Amygdala (tissue), 56 donors: Measurements from ENCODE around the gene BBS12.
"Not testable (repeated sequence)": the region's sequence is repeated elsewhere in the genome, so short reads cannot be mapped to it uniquely, and the experiment has no call there.

Experiments used
- DNase-seq, 56 donors: peaks; one replicate each; lab custom pipeline; 2025; lab: John Stamatoyannopoulos, UW

Gene BBS12

GRCh38 chr4:122764071-122764820 is 31.7 kb downstream of the BBS12 start:
- DNase-seq, result no peak

DNA sequence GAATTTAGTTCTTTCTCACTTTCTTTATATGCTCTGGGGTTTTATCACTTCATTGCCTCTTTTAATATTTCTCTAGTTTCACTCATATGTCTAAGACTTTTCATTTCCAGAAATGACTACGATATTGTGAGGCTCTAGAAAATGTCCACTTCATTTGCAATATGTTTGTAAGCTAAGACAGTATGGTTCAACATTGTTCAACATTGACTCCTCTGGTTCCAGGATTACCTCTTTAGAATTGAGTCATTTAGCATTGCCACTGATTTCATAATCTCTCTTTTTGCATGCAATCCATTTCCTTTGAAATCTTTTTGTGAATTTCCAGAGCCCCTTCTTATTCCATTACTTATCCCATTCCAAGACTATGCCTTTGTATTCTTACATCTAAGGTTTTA is 32.3 kb downstream of the BBS12 start:
- no peak for DNase-seq

DNA sequence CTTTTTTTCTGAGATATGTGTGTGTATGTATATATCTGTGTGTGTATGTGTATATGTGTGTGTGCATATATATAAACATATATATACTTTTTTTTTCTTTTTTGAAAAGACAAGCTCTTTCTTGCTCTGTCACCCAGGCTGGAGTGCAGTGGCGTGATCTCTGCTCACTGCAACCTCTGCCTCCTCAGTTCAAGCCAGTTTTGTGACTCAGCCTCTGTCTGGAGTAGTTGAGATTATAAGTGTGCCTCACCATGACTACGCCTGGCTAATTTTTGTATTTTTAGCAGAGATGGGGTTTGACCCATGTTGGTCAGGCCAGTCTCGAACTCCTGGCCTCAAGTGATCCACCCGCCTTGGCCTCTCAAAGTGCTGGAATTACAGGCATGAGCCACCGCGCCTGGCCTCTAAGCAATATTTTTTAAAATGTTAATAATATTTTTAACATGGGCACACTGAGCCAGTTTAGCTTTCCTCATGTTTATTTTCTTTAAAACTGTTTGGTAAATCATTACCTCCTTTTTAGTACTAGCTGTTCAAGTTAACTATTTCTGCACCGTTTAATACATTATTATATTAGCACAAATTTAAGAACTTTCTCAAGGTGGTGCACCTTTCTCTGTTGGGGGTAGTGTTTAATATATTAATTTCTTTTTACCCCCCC is 33.3 kb downstream of the BBS12 start:
- DNase-seq, result no peak

DNA sequence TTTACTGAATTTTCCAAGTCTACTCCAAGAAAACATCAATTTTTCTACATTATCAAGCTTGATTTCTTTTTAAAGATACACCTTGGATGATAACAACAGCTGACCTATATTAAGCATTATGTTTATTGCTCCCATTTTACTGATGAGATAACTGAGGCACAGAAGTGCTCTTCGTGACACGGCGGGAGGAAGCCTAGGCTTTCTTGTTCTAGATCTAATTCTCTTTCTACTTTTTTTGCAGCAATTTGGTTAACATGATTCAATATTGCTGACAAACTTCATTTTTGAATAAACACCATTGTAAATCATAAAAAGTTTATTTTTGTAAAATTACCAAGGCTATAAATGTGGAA is 33.8 kb downstream of the BBS12 start:
- no peak for DNase-seq

GRCh38 chr4:122766950-122767349 is 34.4 kb downstream of the BBS12 start:
- DNase-seq, result no peak

DNA sequence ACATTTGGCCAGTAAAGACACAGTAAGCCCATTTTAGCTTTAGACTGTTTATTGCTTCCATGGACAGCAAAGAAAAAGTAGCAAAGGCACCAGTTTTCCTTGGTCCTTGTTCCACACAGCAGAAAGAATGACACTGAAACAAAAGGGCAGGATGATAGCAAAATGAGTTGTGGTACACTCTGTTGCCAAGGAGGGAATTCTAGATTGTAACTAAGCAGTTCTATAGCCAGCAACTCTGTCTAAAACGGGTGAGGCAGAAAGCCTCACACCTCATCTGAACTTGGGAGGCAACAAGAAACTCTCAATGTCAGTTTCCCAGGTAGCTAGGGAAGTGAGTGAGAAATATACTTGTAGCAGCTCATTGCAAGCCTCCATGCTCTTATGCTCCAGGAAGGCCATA is 39.2 kb downstream of the BBS12 start:
- no peak for DNase-seq

DNA sequence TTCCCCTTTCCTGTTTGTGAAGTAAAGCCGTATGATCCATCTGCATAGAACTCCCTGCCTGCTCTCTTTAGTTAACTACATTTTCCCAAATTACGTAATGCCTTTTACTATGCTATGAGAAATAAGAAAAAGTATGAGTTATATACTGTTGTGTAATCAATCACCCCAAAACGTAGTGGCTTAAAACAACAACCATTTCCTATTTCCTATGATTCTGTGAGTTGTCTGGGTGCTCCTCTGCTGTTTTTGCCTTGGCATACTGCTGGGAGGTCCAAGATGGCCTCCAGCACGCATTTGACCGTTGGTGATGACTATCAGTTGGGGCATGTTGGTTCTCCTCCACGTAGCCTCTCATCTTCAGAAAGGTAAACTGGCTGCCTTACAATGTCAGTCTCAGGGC is 39.8 kb downstream of the BBS12 start:
- DNase-seq, result no peak

- DNase-seq, result no peak
Observed at GRCh38 chr4:122772986-122773385, 40.5 kb downstream of the BBS12 start.

- DNase-seq, result no peak
Observed at GRCh38 chr4:122775039-122775438, 42.5 kb downstream of the BBS12 start.

DNA sequence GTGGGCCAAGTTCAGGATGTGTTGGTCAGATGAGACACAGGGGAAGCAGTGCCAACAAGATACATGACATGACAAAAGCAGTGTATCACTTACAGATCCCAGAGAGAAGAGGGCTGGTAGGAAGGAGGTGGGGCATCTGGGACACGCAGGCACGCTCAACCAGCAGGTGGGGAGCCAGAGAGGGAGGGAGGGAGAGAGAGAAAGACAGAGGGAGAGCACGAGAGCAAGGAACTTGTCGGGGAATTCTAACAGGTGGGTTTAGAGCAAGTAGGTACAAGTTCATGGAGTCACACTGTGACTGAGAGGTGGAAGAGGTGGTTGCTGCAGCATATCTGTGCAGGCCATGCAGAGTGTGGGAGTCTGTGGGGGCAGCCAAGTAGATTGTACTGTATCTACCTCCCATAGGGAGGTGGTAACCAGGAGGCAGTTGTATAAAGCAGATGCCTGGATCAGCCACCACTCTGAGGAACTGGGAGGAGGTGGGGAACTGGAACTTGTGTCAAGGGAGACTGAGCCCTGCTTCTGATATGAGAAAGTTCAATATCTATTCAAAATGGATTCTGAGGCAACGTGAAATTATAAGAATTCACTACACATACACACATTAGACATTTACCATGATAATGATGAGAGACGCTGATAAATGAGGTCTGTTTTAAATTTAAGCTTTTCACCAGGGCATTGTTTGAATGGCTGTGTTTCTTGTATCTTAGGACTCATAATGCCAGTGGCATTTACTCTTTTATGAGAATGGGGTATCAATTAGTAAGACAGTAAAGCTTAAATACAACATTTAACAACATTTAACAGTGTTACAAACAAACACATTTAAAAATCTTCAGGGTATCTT is 43.7 kb downstream of the BBS12 start:
- no peak for DNase-seq

- DNase-seq, result no peak
Observed at GRCh38 chr4:122776916-122777315, 44.4 kb downstream of the BBS12 start.

GRCh38 chr4:122777846-122778673 is 45.6 kb downstream of the BBS12 start:
- no peak for DNase-seq

DNA sequence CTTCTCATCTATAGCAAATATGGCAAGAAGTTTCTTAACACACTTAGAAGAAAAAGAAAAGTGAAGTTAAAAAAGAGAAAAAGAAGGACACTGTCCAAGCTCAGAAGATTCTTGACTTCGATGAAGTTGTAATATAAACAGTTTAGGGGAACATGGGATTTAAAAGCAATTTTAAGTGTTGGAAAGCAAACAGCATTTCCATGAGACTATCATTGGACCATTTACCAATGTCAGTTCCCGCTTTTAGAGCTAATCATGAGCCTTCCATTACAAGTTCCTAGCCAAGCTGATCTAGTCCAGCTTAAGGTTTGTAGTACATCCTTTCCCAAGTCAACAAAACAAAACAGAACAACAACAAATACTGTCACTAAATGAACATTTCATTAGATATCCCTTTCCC is 49.0 kb downstream of the BBS12 start:
- DNase-seq, result no peak

- DNase-seq, result peak in 7 of 56 donors; percentile 0 to 29 (median 8)
Observed at GRCh38 chr4:122783301-122784215, 51.1 kb downstream of the BBS12 start.

DNA sequence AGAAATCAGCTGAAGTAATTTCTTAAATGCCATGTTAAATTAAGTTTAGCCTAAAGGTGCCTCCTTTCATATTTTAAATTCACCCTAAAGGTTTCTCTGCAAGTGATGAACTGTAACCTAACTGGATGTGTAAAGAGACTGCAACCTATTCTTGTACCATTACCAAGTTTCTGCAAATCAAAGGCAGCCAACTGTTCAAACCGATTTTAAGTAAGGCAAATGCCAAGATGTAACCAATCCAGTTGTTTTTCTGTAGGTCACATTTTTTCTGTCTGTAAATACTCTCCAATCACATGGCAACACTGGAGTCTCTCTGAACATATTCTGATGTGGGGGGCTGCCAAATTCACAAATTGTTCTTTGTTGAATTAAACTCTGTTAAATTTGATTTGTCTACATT is 51.8 kb downstream of the BBS12 start:
- DNase-seq, result no peak

- DNase-seq, result no peak
Observed at GRCh38 chr4:122785099-122785498, 52.6 kb downstream of the BBS12 start.

DNA sequence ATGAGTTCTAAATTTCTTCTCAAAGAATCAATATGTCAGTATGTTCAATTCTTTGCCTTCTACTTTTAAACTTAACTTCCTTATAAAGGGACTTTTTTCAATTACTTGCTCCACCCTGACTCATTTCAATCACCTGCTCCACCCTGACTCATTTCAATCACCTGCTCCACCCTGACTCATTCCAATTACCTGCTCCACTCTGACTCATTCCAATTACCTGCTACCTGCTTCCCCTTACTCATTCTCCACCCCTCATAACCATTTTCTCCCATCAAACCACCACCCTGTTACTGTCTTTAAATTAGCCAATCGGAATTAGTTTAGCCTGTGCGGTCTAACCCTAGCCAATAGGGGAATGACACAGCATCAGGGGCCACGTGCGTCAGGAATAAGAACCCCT is 53.8 kb downstream of the BBS12 start:
- DNase-seq, result not testable (repeated sequence)

DNA sequence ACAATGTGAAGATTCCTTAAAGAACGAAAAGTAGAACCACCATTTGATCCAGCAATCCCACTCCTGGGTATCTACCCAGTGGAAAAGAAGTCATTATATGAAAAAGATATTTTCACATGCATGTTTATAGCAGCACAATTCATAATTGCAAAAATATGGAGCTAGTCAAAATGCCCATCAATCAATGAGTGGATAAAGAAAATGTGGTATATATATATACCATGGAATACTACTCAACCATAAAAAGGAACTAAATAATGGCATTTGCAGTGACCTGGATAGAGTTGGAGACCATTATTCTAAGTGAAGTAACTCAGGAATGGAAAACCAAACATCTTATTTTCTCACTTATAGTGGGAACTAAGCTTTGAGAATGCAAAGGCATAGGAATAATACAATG is 54.4 kb downstream of the BBS12 start:
- not testable (repeated sequence) for DNase-seq

DNA sequence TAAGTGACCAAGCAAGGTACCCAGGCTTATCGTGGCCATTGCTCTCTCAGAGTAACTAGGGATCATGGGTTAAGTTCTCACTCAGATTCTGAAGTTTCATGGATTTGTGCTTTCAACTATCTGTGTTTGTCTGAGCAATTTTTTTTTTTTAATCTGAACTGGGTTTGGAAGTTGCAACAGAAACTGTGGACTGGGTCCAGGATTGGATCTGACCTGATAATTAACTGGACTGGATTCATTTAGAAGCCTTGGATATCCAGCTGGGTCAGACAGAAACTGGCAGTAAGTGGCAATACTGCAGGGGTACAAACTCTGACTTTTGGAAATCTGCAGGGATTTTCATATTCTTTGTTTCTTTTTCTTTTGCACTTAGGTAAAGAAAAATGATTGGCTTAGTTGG is 55.4 kb downstream of the BBS12 start:
- DNase-seq, result no peak

DNA sequence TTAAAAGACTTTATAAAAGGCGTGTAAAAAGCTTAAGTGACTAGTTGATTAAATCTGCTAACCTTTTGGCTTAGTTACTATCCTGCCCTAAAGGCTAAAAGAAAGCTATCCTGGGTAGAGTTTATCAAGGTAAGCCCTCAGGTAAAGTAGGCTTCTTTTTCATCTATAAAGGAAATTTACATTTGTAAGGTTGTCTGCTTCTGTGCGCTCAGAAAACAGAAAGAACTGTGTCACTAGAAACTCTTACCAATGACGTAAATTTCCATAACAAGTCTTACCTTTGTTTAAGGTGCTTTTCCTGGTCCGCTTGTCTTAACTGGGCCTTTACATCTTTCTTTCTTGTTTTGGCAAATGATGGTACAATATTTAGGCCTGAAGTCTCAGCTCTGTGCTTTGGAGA is 56.4 kb downstream of the BBS12 start:
- no peak for DNase-seq
